Measurements from ENCODE around the gene STARD9.

- TF ChIP-seq CTCF (conservative IDR thresholded peaks at IDR 0.05 in 1 of 2, IDR thresholded peaks at IDR 0.05 in 1 of 2; ENCODE audit: extremely low read depth in 1 of 2, insufficient read depth in 1 of 2, low read depth in 1 of 2, low read length in 2 of 2): no peak
- no peak for TF ChIP-seq EZH2 (IDR thresholded peaks at IDR 0.05; ENCODE audit: borderline replicate concordance, low read length)
These were observed 140.7 kb downstream of the STARD9 start for GRCh38 chr15:42716125-42716524.

Measured in mammary epithelial cell (primary cell).